Myocyte (in vitro differentiated cells): ENCODE results near the gene PLGLB2. TPM values are rescaled to one million over a fixed set of nuclear protein-coding genes. Genes with fewer than 3 reads are reported as not detected.
"Not testable (repeated sequence)": the region's sequence is repeated elsewhere in the genome, so short reads cannot be mapped to it uniquely, and the experiment has no call there.

Experiments used
- DNase-seq: peaks from one replicate; pipeline ENCODE4 v3.0.0-alpha.2; 2012; ENCODE audit warnings: low read depth
- polyA plus RNA-seq: library from polyadenylated mRNA; unstranded; fragments of >200 nt; gene quantifications from one replicate; pipeline ENCODE4 v1.2.1, GENCODE V29; 2012; ENCODE audit warnings: missing spikeins
- total RNA-seq: library from RNA; depleted of rRNA; stranded (reverse); fragments of >200 nt; gene quantifications from 2 replicates; pipeline ENCODE4 v1.2.3, GENCODE V29; 2014

Gene PLGLB2
- total RNA-seq: 2.7 and 5.3 TPM in 2 replicates
- polyA plus RNA-seq: 2.6 TPM

DNA sequence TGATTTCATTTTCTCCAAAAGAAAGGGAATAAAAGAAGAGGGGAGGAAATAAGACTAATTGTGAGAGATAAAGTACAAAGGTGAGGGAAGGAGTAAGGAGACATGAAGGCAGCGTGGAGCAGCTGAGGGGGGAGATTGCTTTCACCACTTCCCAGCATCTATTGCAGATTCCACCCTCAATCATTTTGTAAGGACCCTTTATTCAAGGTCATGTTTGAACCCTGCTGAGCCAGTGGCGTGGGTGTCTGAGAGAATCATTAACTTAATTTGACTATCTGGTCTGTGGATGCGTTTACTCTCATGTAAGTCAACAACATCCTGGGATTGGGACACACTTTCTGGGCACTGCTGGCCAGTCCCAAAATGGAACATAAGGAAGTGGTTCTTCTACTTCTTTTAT lies at the start of gene PLGLB2:
Gene PLGLB2 (plus strand): TSS at position 297 of the 400 bp plus-strand sequence. CDS start 67 bp downstream, at position 364.
- not testable (repeated sequence) for DNase-seq

DNA sequence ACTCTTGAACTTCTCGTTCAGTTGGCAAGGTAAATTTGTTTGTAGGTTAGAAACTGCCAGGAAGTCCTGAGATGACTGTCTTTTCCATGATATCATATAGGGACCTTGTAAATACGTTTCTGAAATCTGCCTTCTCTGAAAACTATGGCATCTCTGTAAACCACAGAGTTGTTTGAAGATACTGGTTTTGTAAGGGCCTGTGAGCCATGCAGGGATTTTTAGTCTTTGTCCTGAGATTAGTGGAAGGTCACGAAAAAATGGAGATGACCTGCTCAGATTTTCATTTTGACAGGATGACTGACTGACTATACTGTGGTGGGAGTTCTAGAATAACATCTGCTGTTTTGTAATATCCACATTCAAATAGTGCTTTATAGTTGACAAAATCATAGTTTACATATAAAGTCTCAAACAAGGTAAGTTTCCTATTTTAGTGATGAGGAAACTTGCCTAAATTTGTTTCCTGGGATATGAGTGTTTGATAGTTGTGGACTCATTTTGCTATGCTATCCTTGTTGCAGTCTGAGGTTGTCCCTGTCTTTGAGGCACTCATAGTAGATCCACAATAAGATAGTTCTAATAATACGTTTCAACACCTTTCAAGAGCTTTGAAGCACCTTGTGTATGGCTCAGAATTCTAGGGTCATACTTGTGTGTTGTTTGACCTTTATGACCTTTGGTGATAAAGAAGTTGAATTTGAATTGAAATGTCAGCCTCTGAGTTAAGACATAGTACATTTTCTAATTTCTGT lies 43.1 kb upstream of the PLGLB2 start:
- not testable (repeated sequence) for DNase-seq

DNA sequence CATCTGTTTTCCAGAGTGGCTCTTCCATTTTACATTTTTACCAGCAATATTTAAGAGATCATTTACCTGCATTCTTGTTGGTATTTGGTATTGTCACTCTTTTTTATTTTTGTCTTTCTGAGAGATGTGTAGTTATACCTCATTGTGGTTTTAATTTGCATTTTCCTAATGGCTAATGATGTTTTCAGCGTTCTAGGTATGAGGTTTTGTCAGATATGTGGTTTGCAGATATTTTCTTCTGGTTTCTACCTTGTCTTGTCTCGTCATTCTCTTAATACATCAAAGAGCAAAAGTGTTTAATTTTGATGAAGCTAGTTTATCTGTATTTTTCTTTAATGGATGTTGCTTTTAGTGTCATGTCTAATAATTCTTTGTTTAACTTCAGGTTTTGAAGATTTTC lies 39.5 kb upstream of the PLGLB2 start:
- not testable (repeated sequence) for DNase-seq

DNA sequence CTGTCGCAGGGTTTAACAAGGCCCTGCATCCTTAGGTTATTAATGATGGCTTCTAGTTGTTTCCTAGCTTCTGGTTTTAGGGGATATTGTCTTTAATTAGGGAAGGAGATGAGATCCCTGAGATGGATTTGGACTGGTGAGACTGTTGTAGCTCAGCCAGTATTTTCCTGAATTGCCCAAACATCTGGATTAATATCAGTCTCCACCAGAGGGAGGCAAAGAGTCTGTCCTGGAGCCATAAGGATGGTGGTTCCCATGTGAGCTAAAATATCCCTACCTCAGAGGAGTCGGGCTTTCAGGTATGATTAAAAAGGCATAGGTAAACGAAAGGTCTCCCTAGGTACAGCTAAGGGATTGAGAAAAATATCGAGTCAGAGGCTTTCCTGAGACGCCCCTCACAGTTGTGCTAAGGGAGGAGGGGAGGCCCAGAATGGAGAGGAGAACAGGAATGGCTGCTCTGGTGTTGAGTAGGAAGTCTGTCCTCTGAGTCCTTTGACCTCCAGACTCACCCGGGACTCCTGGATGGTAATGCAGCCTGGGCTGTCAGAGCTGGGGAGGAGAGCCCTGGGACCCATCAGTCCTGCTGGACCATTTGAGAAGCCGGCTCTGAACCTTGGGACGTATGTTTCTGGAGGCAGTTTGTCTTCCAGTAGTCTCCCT lies 19.8 kb upstream of the PLGLB2 start:
- not testable (repeated sequence) for DNase-seq

DNA sequence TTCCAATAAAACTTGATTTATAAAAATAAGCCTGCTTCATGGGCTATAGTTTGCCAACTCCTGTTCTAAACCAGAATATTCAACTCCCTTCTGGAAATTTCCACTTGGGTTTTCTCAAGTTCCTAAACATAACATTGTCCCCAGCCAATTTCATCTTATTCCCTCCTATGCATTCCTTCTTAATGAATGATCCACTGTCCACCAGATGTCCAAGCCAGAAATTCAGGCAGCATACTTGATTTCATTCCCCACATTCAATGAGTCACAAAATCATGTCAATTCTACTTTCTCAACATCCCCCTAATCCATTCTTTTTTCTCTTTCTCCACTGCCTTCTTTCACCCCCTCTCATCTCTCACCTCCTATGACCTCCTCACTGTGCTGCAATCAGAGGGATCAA lies 7.0 kb upstream of the PLGLB2 start:
- not testable (repeated sequence) for DNase-seq

DNA sequence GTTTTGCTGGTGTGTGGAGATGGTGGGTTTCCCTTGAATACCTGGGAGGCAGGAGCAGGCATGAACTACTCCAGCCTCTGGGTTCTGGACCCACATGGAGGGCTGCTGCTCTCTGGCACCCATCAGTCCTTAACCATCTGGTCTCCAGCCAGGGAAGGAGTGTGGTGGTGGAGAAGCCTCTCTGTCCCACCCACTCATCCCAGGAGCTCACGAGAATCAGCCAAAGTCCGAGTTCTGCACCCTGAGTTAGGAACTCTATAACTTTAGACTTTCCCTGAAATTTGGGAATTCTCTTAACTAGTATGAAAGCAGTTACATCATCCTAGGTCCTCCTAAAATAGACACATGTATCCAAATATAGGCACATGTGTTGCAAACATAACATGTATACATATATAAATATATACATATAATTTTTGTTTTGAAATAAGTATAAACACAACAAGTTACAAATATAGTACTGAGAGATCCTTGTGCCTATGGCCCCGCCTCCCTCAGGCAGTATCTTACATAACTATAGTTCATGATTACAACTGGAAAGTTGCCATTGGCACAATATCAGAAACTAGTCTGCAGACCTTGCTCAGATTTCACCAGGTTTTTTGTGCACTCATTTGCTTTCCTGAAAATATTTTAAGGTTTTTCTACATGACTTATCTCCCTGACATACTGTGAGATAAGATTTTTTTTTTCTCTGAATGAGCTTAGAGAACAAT lies 5.3 kb upstream of the PLGLB2 start:
- not testable (repeated sequence) for DNase-seq

DNA sequence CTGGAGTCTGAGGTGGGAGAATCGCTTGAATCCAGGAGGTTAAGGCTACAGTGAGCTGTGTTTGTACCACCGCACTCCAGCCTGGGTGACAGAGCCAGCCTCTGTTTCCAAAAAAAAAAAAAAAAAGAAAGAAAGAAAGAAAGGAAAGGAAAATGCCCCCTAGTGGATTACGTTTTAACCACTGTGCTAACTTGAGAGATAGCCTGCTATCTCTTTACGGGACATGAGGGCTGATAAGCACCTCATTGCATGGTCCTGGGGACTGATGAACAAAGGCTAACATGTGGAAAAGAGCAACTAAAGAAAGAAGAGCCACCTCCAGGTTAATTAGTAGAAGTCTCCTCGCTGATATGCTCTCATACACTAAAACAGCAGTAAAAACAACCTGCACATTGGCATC lies 4.2 kb upstream of the PLGLB2 start:
- not testable (repeated sequence) for DNase-seq

DNA sequence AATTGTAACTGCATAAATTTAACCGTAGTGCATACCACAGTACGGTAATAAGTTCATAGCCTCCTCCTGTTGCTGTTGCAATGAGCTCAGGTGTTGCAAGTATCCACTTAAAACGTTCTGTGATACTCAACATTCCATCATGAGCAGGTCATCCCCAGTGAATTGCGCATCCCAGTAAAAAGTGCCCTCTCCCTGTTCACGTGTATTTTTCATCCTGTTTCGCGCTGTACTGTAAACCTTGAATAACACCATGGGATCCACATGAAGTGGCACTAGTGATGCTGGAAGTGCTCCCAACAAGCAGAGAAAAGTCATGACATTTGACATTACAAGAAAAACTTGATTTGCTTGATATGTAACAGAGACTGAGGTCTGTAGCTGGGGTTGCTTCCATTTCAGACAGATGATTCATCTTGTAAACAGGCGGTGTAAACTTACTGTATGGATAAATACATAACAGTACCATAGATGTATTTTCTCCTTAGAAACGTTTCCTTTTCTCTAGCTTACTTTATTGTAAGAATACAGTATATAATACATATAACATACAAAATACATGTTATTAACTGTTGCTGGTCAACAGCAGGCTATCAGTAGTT lies 2.4 kb upstream of the PLGLB2 start:
- not testable (repeated sequence) for DNase-seq

DNA sequence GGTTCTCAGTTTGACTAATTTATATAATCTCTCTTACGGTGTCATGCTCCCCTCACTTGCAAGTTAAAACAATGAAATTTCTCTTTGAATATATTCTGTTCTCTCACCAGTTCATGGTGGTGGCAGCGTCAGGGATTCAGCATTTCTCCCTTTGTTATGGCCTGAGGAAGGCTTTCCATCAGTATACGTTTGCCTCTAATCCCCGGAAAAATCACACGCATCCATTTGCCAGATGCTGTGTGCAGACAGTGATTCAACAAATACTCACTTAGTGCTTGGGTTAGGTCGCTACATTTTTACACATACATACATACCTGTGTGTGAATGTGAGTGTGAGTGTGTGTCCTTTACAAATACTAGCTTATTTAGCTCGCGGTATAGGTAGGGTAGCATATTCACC lies 637 bp downstream of the PLGLB2 start:
- DNase-seq: not testable (repeated sequence)

DNA sequence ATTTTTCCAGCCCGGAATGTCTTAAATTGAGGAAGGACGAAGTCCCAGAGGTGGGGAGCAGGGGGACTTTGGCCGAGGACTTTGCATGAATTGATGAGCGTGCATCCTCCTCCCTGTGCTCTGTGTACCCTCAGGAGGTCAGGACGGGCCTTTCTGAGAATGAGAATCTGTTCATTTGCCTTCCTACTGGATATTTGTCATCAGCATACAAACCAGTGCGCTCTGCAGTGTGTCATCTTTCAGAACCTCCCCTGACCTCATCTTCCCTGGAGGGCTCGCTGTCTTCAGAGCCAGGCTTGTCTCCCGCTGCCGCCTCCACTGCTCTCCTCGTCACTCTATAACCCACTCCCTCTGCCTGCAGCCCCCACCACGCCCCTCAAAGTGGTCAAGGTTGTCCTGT lies 2.7 kb downstream of the PLGLB2 start:
- not testable (repeated sequence) for DNase-seq

DNA sequence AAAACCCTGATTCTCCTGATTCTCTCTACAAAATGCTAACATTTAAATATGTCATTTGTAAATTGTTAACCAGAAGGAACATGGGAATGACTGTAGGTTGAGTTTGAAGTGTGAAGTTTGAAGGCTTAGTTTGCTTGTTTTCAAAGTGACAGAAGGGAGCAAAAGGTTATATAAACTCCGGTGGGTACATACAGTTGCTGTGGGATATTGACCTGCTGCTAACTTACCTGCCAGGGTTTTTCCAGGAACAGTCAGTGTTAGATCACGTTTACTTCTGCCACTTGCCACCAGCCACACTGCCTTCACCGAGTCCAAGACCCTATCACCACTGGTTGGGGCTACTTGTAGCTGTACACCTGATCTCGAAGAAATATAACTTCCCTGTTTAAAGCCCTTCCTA lies 6.9 kb downstream of the PLGLB2 start:
- DNase-seq: not testable (repeated sequence)

Other genes with a start within 250 kb of the PLGLB2 start
- gene RGPD2, start 77.7 kb downstream of the PLGLB2 start, total RNA-seq: 0.10 and 5.3 TPM in 2 replicates